ENCODE results near the gene MIB2. TPM values are rescaled to one million over a fixed set of nuclear protein-coding genes. Genes with fewer than 3 reads are reported as not detected.
A peak's percentile ranks its signal among the peaks of the same experiment; 100 is the strongest.

MIB2 gene
- total RNA-seq, 4 donors from 2014 or later, result 68.3 to 162 (median 113) TPM

DNA sequence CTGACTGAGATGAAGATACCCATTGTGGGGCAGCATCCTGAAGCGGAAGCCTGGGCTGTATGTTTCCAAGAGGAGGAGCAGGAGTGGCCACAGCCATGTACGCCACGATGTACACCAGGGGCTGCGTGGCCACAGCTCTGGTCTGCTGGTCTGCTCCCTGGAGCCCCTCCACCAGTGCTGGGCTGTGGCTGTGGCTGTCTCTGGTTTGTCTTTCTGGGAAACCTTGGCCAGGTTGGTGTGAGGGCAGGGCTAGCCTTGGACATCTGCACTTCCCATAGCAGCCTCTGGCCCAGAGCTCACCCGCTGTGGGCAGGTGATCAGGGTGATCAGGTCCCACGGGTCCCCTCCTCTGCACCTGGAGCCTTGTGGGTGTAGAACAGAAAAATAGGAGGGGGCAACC is 2.6 kb downstream of the MIB2 start:
- DNase-seq, result no peak
- TF ChIP-seq, protein P1, sequence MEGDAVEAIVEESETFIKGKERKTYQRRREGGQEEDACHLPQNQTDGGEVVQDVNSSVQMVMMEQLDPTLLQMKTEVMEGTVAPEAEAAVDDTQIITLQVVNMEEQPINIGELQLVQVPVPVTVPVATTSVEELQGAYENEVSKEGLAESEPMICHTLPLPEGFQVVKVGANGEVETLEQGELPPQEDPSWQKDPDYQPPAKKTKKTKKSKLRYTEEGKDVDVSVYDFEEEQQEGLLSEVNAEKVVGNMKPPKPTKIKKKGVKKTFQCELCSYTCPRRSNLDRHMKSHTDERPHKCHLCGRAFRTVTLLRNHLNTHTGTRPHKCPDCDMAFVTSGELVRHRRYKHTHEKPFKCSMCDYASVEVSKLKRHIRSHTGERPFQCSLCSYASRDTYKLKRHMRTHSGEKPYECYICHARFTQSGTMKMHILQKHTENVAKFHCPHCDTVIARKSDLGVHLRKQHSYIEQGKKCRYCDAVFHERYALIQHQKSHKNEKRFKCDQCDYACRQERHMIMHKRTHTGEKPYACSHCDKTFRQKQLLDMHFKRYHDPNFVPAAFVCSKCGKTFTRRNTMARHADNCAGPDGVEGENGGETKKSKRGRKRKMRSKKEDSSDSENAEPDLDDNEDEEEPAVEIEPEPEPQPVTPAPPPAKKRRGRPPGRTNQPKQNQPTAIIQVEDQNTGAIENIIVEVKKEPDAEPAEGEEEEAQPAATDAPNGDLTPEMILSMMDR (IDR thresholded peaks at IDR 0.05), result no peak
- no peak for TF ChIP-seq POLR2A (IDR thresholded peaks at IDR 0.05)
- Histone ChIP-seq H3K36me3 (peaks cover 0 to 15% (median 0%) of the 10 kb centered on the region in 3 donors), H3K4me3 (no peak overlapping the region), H3K27me3 (no peaks in the 10 kb centered on the region), H3K9me3 (no peaks in the 10 kb centered on the region), H3K27ac (no peak overlapping the region), H3K4me1 (peaks cover 0 to 29% (median 14%) of the 10 kb centered on the region in 4 donors)

DNA sequence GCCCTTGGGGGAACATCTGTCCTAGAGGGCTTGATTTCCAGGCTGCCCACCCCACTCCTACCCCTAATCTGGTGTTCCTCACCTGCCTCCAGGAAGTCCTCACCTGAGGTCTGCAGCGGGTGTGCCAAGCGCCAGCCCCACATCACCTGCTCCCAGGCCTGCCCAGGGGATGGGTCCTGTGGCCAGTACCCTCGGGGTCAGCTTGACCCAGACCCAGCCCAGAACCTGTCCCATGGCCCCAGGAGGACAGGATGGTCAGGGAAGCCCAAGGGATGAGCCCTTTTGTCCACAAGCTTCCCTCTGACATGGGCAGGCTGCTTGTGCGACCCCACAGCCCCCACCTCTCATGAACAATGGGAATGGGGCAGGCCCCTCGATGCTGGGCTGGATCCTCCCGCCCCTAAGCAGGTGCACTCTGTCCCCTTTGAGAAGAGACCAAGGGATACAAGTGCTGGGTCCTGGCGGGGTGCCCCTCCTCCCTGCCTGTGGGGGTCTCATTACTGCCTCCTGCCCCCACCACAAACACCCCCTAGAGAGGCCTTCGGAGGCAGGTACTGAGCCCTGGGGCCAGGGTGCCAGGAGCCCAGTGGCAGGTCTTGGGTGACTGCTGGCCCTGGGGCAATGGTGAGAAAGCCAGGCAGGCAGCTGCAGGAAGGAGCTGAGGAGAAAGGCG is 3.2 kb downstream of the MIB2 start:
- TF ChIP-seq POLR2A (IDR thresholded peaks at IDR 0.05), result no peak
- TF ChIP-seq, protein P1 (IDR thresholded peaks at IDR 0.05), result no peak
- H3K9me3 ChIP-seq, result no peaks in the 10 kb centered on the region
- H3K36me3 ChIP-seq, result peaks cover 0 to 15% (median 0%) of the 10 kb centered on the region in 3 donors
- peaks cover 0 to 26% (median 14%) of the 10 kb centered on the region in 4 donors for H3K4me1 ChIP-seq
- H3K27me3 ChIP-seq, result no peaks in the 10 kb centered on the region
- no peak for DNase-seq
- H3K27ac ChIP-seq, result no peak overlapping the region
- no peak overlapping the region for H3K4me3 ChIP-seq

DNA sequence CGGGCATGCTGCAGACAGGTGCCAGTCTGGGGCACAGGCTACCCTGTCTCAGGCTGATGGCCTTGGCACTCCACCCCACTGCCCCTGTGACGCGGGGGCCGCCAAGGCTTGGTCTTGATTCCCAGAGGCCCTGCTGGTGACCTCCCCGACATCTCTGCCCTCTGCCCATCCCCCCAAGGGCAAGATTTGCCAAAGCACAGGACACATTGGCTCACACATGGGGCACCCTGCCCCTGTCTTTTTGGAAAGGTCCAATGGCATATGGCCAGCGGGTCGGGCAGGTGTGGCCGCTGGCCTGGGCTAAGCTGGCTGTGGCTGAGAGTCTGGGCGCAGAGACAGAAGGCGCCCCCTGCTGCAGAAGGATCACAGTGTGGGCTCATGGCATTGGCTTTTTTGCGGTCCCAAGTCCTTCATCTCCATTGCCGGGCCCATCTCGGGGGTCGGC is 4.6 kb downstream of the MIB2 start:
- DNase-seq, result no peak
- TF ChIP-seq, protein P1 (IDR thresholded peaks at IDR 0.05), result peak in 1 of 6 experiments; percentile 15
- TF ChIP-seq POLR2A (IDR thresholded peaks at IDR 0.05), result no peak
- peaks cover 0 to 15% (median 0%) of the 10 kb centered on the region in 3 donors for H3K36me3 ChIP-seq
- peaks cover 0 to 14% (median 10%) of the 10 kb centered on the region in 4 donors for H3K4me1 ChIP-seq
- no peaks in the 10 kb centered on the region for H3K9me3 ChIP-seq
- H3K27ac ChIP-seq, result no peak overlapping the region
- H3K27me3 ChIP-seq, result no peaks in the 10 kb centered on the region
- no peak overlapping the region for H3K4me3 ChIP-seq

DNA sequence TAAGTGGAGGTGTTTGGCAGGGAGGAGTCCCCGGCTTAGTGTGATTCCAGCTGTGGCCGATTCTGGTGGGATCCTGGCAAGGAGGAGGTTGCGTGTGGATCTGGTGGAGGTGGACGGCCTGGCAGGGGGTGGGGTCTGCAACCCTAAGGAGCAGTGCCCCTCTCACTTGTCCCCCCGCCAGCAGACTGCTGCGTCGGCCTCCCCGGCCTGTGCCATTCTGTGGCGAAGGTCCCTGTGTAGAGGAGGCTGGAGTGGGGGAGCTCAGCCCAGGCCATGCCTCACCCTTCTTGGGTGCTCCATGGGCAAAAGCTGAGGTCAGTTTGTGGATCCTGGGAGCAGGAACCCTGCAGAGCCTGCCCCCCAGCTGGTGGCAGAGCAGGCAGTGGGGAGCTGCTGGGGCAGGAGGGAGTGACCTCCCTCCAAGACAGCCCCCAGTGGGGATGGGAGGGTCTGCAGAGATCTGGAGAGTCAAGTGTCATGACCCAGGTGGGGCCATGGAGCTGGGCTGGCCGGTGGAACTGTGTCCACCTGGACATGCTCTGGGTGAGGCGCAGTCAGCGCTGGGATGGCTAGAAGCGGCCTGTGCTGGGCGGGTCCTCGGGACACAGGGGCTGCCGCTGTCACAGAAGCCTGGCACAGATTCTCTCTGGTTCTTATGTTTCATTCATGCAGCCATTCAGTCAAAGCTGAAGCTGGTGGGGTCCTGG is 5.3 kb downstream of the MIB2 start:
- no peak for DNase-seq
- H3K27ac ChIP-seq, result no peak overlapping the region
- H3K27me3 ChIP-seq, result no peaks in the 10 kb centered on the region
- peaks cover 0 to 15% (median 0%) of the 10 kb centered on the region in 3 donors for H3K36me3 ChIP-seq
- peaks cover 0 to 14% (median 9%) of the 10 kb centered on the region in 4 donors for H3K4me1 ChIP-seq
- H3K4me3 ChIP-seq, result no peak overlapping the region
- H3K9me3 ChIP-seq, result no peaks in the 10 kb centered on the region
- TF ChIP-seq POLR2A (IDR thresholded peaks at IDR 0.05), result no peak
- TF ChIP-seq, protein P1 (IDR thresholded peaks at IDR 0.05), result no peak

DNA sequence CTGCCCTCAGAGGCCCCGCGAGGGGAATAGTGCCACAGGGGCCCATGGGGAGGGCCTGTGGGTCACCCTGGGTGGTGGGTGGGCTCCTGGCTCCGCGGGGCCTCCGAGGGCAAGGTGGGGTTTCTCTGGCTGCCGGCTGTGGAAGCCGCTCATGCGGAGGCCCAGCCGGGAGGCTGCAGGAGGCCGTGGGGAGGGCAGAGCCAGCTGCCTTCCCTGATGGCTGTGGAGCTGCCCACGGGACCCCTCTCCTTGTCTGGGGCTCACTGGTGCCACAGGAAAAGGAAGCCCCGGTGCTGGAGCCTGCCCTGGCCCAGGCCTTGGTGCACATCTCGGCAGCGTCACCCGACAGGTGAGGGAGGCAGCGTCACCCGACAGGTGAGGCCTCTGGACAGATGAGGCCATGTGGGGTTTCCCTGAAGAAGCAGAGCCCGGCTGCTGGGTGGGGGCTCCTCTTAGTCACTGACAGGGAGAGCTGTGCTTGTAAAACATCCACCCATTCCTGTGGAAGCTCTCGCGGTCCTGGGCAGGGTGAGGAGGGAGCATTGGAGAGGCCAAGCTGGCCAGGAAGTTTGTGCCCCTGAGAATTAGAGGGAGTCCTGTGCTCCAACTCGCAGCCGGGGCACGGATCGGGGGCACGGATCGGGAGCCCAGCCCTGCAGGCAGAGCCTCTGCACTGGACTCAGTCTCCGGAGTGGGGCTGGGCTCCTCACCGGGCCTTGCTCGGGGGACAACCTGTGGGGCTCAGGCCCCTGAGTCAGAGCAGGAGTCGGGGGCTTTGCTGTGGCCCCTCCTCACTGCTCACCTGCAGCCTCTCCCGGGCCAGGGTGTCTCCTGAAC is 6.1 kb downstream of the MIB2 start:
- H3K4me1 ChIP-seq, result peaks cover 0 to 12% (median 7%) of the 10 kb centered on the region in 4 donors
- TF ChIP-seq, protein P1 (IDR thresholded peaks at IDR 0.05), result no peak
- no peak for TF ChIP-seq POLR2A (IDR thresholded peaks at IDR 0.05)
- H3K36me3 ChIP-seq, result peaks cover 0 to 15% (median 0%) of the 10 kb centered on the region in 3 donors
- H3K4me3 ChIP-seq, result no peak overlapping the region
- no peak overlapping the region for H3K27ac ChIP-seq
- no peak for DNase-seq
- no peaks in the 10 kb centered on the region for H3K9me3 ChIP-seq
- no peaks in the 10 kb centered on the region for H3K27me3 ChIP-seq
